Measurements from ENCODE around the gene LLCFC1. TPM values are rescaled to one million over a fixed set of nuclear protein-coding genes. Genes with fewer than 3 reads are reported as not detected.

The LLCFC1 gene
- total RNA-seq (not detected), polyA plus RNA-seq (not detected)

DNA sequence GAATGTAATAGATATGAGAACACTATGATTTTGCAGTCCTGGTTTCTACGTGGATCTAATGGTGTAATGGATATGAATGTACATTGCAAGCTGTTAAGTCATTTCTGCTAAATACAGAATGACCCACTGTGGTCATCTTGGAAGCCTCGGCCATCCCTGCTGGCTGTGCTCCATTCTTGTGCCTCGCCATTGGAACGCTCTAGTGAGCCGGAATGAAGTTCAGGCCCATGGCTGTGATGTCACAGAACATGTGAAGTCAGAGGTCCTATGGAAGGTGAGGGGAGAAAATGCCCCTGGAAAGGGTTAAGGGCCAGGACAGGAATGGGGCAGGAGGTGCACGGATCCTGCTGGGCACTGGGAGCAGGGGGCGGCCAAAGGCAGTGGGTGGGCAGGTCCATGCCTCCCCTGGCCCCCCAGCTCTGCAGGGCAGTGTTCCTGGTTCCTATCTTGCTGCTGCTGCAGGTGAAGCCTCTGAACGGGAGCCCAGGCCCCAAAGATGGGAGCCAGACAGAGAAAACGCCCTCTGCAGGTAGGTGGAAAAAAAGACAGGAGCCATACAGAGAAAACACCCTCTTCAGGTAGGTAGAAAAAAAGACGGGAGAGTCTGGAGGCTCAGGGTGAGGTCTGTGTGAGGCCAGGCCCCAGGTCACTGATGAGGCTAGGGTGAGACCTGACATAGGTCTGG, at the start of gene LLCFC1:
LLCFC1 (plus strand) TSS at position 259 of the 685 bp plus-strand sequence; CDS start at position 397, 138 bp downstream.
- no peaks in the 10 kb centered on the region for H3K9me3 ChIP-seq (ENCODE audit: control insufficient read depth in 1 of 2, low read length in 2 of 2)
- CTCF ChIA-PET (ENCODE audit: partially characterized antibody), result no interaction called here
- H3K36me3 ChIP-seq (ENCODE audit: insufficient read depth, low read length), result no peaks in the 10 kb centered on the region
- Mint-ChIP-seq H3K9me3 (no peaks in the 10 kb centered on the region), H3K4me1 (peaks cover 0 to 2% (median 0%) of the 10 kb centered on the region in 4 donors), H3K27me3 (peaks cover 18 to 26% of the 10 kb centered on the region in 2 donors), H3K27ac (no peak within 1 kb of the TSS), H3K4me3 (no peak within 1 kb of the TSS), H3K36me3 (no peaks in the 10 kb centered on the region)
- intact Hi-C loops (cut with micrococcal nuclease), result no loop called here
- no peaks in the 10 kb centered on the region for H3K27me3 ChIP-seq (ENCODE audit: insufficient read depth, low read length)
- H3K4me3 ChIP-seq (ENCODE audit: low read length in 2 of 2), result no peak within 1 kb of the TSS
- H3K27ac ChIP-seq (ENCODE audit: low read depth, low read length), result no peak within 1 kb of the TSS
- POLR2A ChIA-PET (ENCODE audit: partially characterized antibody), result no interaction called here
- peak in 2 of 5 donors; percentile 3 to 9 for DNase-seq
- no peaks in the 10 kb centered on the region for H3K4me1 ChIP-seq (ENCODE audit: insufficient read depth, low read length)

- Mint-ChIP-seq H3K36me3 (no peaks in the 10 kb centered on the region), H3K27me3 (peaks cover 8 to 11% of the 10 kb centered on the region in 2 donors), H3K4me1 (peaks cover 0 to 1% (median 0%) of the 10 kb centered on the region in 4 donors), H3K9me3 (peaks cover 0 to 2% (median 0%) of the 10 kb centered on the region in 8 donors), H3K4me3 (no peak overlapping the region), H3K27ac (no peak overlapping the region)
- Histone ChIP-seq H3K9me3 (ENCODE audit: control insufficient read depth in 1 of 2, low read length in 2 of 2) (no peaks in the 10 kb centered on the region), H3K4me3 (ENCODE audit: low read length in 2 of 2) (no peak overlapping the region), H3K27ac (ENCODE audit: low read depth, low read length) (no peak overlapping the region), H3K4me1 (ENCODE audit: insufficient read depth, low read length) (no peaks in the 10 kb centered on the region), H3K36me3 (ENCODE audit: insufficient read depth, low read length) (no peaks in the 10 kb centered on the region), H3K27me3 (ENCODE audit: insufficient read depth, low read length) (no peaks in the 10 kb centered on the region)
- CTCF ChIA-PET (ENCODE audit: partially characterized antibody), result no interaction called here
- no peak for DNase-seq
- POLR2A ChIA-PET (ENCODE audit: partially characterized antibody), result no interaction called here
- intact Hi-C loops (cut with micrococcal nuclease), result no loop called here
These were observed 49.5 kb upstream of the LLCFC1 start for GRCh38 chr7:142889816-142890215.

DNA sequence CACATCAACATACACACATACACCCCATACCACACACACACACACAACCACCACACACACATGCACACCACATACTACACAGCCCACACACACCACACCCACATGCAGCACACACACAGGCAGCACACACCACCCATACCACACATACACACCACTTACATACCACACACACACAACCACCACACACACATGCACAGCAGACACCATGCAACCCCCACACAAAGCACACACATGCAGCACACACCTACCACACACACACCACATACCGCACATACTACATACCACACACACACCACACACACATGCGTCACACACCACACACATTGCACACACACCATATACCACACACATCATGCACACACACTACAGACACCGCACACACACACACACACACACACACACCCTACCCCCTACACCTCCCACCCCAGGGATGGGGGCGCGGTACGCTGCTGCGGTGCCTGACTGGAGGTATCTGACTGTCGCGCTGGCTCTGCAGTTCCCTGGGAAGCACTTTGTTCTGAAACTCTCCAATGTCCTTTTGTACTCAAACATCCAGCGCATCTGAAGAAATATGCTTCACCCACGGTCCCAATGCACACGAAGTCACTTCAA, 48.3 kb upstream of the LLCFC1 start:
- H3K4me1 Mint-ChIP-seq, result peaks cover 0 to 1% (median 0%) of the 10 kb centered on the region in 4 donors
- POLR2A ChIA-PET (ENCODE audit: partially characterized antibody), result no interaction called here
- H3K4me1 ChIP-seq (ENCODE audit: insufficient read depth, low read length), result no peaks in the 10 kb centered on the region
- CTCF ChIA-PET (ENCODE audit: partially characterized antibody), result no interaction called here
- H3K36me3 Mint-ChIP-seq, result no peaks in the 10 kb centered on the region
- no peak overlapping the region for H3K27ac Mint-ChIP-seq
- H3K9me3 Mint-ChIP-seq, result peaks cover 0 to 2% (median 0%) of the 10 kb centered on the region in 8 donors
- H3K36me3 ChIP-seq (ENCODE audit: insufficient read depth, low read length), result no peaks in the 10 kb centered on the region
- no peak for DNase-seq
- H3K4me3 ChIP-seq (ENCODE audit: low read length in 2 of 2), result no peak overlapping the region
- intact Hi-C loops (cut with micrococcal nuclease), result no loop called here
- peaks cover 8 to 11% of the 10 kb centered on the region in 2 donors for H3K27me3 Mint-ChIP-seq
- peak overlapping the region in 1 of 8 donors; percentile 5 for H3K4me3 Mint-ChIP-seq
- H3K27me3 ChIP-seq (ENCODE audit: insufficient read depth, low read length), result no peaks in the 10 kb centered on the region
- no peak overlapping the region for H3K27ac ChIP-seq (ENCODE audit: low read depth, low read length)
- H3K9me3 ChIP-seq (ENCODE audit: control insufficient read depth in 1 of 2, low read length in 2 of 2), result no peaks in the 10 kb centered on the region

GRCh38 chr7:142891490-142892082, 47.7 kb upstream of the LLCFC1 start:
- DNase-seq, result no peak
- Histone ChIP-seq H3K4me3 (ENCODE audit: low read length in 2 of 2) (no peak overlapping the region), H3K4me1 (ENCODE audit: insufficient read depth, low read length) (no peaks in the 10 kb centered on the region), H3K36me3 (ENCODE audit: insufficient read depth, low read length) (no peaks in the 10 kb centered on the region), H3K9me3 (ENCODE audit: control insufficient read depth in 1 of 2, low read length in 2 of 2) (no peaks in the 10 kb centered on the region), H3K27ac (ENCODE audit: low read depth, low read length) (no peak overlapping the region), H3K27me3 (ENCODE audit: insufficient read depth, low read length) (no peaks in the 10 kb centered on the region)
- H3K9me3 Mint-ChIP-seq, result peaks cover 0 to 2% (median 0%) of the 10 kb centered on the region in 8 donors
- H3K4me1 Mint-ChIP-seq, result peaks cover 0 to 1% (median 0%) of the 10 kb centered on the region in 4 donors
- no peaks in the 10 kb centered on the region for H3K36me3 Mint-ChIP-seq
- H3K27me3 Mint-ChIP-seq, result peaks cover 8 to 16% of the 10 kb centered on the region in 2 donors
- no peak overlapping the region for H3K27ac Mint-ChIP-seq
- no peak overlapping the region for H3K4me3 Mint-ChIP-seq
- intact Hi-C loops (cut with micrococcal nuclease), result no loop called here
- ChIA-PET POLR2A (ENCODE audit: partially characterized antibody) (no interaction called here), CTCF (ENCODE audit: partially characterized antibody) (no interaction called here)

- Histone ChIP-seq H3K36me3 (ENCODE audit: insufficient read depth, low read length) (no peaks in the 10 kb centered on the region), H3K9me3 (ENCODE audit: control insufficient read depth in 1 of 2, low read length in 2 of 2) (no peaks in the 10 kb centered on the region), H3K27ac (ENCODE audit: low read depth, low read length) (no peak overlapping the region), H3K4me3 (ENCODE audit: low read length in 2 of 2) (no peak overlapping the region), H3K4me1 (ENCODE audit: insufficient read depth, low read length) (no peaks in the 10 kb centered on the region), H3K27me3 (ENCODE audit: insufficient read depth, low read length) (no peaks in the 10 kb centered on the region)
- H3K4me1 Mint-ChIP-seq, result peaks cover 0 to 1% (median 0%) of the 10 kb centered on the region in 4 donors
- no peaks in the 10 kb centered on the region for H3K36me3 Mint-ChIP-seq
- CTCF ChIA-PET (ENCODE audit: partially characterized antibody), result no interaction called here
- H3K9me3 Mint-ChIP-seq, result peaks cover 0 to 2% (median 0%) of the 10 kb centered on the region in 8 donors
- H3K27ac Mint-ChIP-seq, result no peak overlapping the region
- POLR2A ChIA-PET (ENCODE audit: partially characterized antibody), result no interaction called here
- intact Hi-C loops (cut with micrococcal nuclease), result no loop called here
- H3K27me3 Mint-ChIP-seq, result peaks cover 6 to 15% of the 10 kb centered on the region in 2 donors
- no peak for DNase-seq
- H3K4me3 Mint-ChIP-seq, result no peak overlapping the region
These were observed 46.3 kb upstream of the LLCFC1 start for GRCh38 chr7:142892951-142893350.

- no peak overlapping the region for H3K4me3 ChIP-seq (ENCODE audit: low read length in 2 of 2)
- no peaks in the 10 kb centered on the region for H3K36me3 Mint-ChIP-seq
- H3K9me3 Mint-ChIP-seq, result peaks cover 0 to 2% (median 0%) of the 10 kb centered on the region in 8 donors
- H3K27ac Mint-ChIP-seq, result peak overlapping the region in 1 of 7 donors; percentile 20
- no peak overlapping the region for H3K27ac ChIP-seq (ENCODE audit: low read depth, low read length)
- no peaks in the 10 kb centered on the region for H3K27me3 ChIP-seq (ENCODE audit: insufficient read depth, low read length)
- no peaks in the 10 kb centered on the region for H3K4me1 ChIP-seq (ENCODE audit: insufficient read depth, low read length)
- intact Hi-C loops (cut with micrococcal nuclease), result no loop called here
- no peaks in the 10 kb centered on the region for H3K36me3 ChIP-seq (ENCODE audit: insufficient read depth, low read length)
- no peaks in the 10 kb centered on the region for H3K9me3 ChIP-seq (ENCODE audit: control insufficient read depth in 1 of 2, low read length in 2 of 2)
- CTCF ChIA-PET (ENCODE audit: partially characterized antibody), result interaction anchor here (0.6 to 1.1 kb wide), 3 partner anchors 13 to 523 kb away, joined by 3 to 4 read pairs (median 3); no protein-coding TSS in a partner anchor
- DNase-seq, result no peak
- POLR2A ChIA-PET (ENCODE audit: partially characterized antibody), result no interaction called here
- H3K27me3 Mint-ChIP-seq, result peaks cover 7 to 15% of the 10 kb centered on the region in 2 donors
- no peak overlapping the region for H3K4me3 Mint-ChIP-seq
- H3K4me1 Mint-ChIP-seq, result peaks cover 0 to 1% (median 0%) of the 10 kb centered on the region in 4 donors
These were observed 44.9 kb upstream of the LLCFC1 start for GRCh38 chr7:142894112-142894984.

Measured in CD4-positive, alpha-beta memory T cell (primary cell).